CD4-positive, alpha-beta T cell treated with Interleukin-17A for 1 hour (primary cell): ENCODE measurements around the gene PPM1H.

Source experiments
- DNase-seq: peaks from one replicate; pipeline ENCODE4 v3.0.0-alpha.2; 2020

Gene PPM1H

DNA sequence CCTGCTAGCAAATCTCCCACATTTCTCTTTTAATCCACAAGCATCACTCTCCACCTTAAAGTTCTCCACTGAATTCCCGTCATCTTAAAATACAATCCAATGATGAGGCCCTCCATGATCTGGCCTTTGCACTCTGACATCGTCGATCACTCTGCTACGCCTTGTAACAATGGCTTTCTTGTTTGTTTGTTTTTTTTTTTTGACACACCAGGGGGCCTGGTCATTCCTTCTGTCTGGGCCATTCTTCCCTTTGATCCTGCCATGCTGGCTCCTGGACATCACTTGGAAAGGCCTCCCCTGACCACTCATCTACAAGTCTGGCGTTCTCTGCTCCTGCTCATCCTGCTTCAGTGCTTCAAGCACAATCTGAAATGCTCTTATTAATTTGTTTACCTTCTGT lies 233.5 kb downstream of the PPM1H start:
- no peak for DNase-seq

DNA sequence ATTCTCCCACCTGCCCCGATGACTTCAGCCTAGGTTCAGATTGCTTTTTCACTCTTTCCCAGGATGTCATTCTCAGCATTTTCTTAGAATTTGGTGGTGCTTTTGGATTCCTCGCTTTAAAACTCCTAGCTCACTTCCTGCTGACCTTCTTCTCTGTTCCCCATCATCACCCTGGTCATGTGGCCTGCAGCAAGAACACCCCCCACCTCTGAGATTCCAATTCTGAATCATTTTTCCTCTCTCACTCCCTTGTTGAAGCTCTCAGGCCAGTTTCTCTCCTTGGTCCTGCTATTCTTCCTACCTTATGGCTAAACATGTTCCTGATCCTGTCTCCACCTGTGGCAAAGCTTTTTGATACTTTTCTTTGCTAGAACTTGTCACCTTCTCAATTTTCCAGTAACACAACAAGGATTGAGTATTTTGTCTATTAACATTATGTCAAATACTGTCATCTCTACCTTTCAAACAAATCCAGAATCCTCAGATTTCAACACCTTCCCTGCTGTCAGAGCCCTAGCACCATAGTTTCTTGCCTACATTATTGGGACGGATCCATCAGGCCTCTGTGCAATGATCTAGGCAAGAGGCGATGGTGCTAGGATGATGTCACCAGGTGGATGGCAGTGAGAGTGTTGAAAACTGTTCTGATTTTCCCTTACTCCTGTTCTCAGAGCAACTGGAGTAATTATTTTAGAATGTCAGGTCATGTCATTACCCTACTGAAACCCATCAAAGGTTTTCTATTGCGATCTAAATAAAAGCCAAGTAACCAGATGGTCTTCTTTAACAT lies 234.7 kb downstream of the PPM1H start:
- DNase-seq, result no peak

DNA sequence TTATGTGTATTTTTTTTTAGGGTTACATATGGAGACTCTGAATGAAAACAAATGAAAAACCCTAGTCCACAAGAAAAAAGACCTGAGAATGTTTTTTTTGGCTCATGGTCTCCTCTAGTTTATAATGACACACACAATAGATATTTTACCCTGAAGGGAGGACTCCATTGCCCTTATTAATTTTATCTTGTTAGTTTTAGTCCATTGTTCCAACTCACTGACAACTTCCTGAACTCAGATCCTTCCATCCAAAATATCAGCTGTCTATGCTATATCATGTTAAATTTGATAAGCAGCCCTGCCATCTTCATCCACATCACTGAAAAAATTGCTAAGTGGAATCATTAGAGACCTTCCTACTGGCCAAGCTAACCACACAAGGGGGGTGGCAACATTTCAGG lies 236.2 kb downstream of the PPM1H start:
- no peak for DNase-seq

DNA sequence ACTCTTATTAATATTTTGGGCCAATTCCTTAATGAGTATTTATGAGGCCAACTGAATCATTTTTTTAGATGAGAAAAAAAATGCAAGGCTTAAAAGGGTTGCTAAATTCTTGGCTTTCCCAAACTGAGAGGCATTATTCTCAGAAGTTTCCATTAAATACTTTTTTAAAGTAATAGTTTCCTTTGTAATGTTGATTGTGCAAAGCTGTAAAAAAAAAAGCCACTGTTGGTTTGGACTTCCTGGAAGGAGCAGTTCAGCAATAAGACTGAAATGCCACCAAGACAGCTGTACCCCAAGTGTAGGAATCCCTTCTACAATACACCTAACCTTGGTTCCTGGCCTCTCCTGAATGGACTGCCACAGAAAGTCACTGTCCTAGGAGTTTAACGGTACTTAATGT lies 237.1 kb downstream of the PPM1H start:
- DNase-seq, result no peak

DNA sequence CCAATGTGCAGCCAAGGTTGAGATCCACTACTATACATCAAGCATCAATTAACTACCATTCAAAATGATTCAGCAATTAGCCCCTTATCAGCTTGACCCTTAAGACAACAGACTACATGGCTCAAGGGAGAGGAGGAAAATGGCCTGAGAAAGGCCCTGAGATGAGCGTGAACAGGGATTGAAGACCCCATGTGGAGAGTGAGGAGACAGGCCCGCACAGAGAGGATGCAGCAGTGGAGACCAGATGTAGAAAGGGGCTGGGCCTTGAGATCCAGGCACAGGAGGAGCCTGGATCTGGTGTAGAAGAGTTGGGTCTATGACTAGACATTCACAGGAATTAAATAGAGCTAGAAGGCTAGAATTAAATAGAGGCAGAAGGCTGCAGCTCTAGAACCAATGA lies 239.3 kb downstream of the PPM1H start:
- no peak for DNase-seq

DNA sequence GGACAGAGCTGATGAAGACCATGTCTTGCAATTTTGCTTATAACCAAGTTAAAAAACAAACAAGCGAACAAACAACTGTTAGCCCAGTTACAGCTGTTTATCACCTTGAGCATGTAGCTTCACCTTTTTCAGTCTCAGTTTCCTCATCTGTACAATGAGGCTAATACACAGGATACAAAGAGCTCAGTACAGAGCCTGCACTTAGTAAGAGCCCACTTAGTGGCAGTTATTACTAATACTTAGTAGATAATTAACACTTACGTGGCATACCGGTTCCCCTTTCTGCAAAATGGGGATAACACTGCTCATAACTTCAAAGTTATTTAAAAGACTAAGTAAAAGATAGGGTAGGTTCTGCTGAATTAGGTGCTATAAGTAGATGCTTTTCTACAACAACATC lies 240.3 kb downstream of the PPM1H start:
- no peak for DNase-seq

DNA sequence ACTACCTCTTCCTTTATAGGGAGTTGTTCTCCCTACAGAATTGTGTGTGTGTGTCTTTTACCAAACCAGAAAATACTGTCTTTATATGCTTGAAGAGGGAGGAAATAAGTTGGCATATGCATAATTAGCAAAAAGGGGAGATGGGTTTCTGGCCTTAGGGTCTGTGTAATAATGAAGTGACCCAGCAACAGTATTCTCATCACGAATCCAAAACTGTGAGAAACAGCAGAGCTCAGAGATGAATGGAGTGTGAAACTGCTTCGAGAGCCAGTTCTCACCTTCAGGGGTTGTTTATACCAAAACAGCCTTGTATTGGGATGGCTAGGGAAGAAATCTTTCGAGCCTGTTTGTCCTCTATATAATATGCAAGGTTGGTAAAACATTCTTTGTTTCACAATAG lies 240.8 kb downstream of the PPM1H start:
- no peak for DNase-seq

DNA sequence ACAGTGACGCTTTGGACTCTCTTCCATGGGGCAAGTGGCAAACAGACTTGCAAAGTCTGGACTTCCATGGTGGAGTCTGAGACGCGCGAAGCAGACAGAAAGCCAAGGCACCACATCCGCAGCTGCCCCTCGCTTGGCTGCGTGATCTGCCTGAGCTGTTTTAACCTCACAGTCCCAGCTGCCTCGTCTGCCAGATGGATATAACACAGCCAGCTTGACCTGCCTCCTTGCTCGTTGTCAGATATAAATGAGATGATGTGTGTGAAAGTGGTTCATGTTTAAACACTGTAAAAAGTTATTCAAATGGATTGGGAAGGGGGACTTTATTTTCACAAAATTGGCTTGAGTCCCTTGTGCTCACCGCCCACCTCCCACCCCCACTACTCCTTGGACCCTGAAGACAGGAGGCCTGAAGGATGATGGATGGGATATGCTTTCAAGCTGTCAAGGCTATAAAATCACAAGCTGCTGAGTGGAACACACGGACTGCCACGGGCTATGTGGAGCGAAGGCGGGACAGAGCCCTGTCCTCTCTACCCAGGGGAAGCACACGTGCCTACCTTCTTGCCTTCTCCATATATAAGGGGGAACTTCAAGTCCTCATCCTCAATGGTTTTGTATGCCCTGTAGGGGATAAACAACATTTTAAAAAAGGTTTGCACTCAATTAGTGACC lies 241.4 kb downstream of the PPM1H start:
- no peak for DNase-seq

DNA sequence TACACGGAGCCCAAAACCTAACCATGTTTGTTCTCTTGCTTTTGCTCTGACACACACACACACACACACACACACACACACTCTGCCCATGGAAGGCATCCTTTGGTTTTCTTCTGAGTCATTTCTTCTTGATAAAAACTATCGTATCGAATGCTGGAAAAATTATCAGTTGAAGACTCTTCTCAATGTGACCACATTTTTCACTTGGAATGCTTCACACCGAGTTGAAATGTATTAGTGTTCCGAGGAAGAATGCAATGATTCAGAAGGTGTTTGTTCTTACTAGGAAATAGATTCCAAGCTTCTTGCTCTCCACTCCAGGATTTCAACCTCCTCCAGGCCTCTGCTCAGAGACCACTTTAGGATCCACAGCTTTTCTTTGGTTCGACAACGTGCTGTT lies 242.1 kb downstream of the PPM1H start:
- DNase-seq, result no peak

DNA sequence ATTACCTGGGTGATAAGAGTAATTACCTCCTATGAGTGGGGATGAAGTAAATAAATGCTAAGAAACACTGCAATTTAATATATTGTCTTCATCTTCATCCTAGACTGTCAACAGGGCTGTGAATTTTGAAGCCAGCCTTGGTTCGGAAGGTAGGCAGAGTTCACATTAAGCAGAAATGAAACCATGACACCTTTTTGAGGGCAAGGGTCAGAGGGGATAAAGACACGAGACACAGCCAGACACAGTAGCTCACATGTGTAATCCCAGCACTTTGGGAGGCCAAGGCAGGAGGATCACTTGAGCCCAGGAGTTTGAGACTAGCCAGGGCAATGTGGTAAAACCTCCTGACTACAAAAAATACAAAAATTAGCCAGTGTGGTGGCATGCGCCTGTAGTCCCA lies 243.6 kb downstream of the PPM1H start:
- no peak for DNase-seq

DNA sequence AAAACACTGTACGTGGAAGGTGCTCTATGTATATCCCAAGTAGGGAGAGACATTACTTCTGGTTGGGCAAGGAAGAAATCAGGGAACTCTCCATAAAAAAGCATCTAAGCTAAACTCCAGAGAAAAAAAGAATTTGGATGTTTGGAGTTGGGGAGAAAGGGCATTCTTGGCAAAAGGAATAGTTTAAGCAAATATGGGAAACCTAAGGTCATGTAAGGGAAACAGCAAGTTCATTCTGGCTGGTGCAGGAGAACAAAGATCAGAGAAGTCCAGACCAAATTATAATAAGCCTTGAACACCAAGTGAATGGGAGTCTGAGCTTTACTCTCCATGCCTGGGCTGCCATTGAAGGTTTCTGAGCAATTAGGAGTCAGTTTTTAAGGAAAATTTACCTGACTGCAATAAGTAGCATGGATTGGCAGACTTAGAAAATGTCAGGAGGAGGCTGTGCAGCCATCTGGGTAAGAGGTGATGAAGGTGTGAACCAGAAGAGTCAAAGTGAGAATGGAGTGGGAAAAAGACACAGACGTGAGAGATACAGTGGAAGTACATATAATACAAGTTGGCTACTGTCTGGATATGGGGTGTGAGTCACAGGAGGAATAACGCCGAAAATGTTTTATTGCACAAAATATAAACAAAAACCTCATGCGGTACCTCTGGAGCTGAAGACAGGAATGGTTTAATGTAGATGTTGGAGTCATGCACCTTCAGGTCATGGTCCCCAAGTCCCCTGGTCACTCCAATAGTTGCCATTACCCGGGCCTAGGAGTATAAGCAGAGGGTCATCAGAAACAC lies 245.7 kb downstream of the PPM1H start:
- DNase-seq, result no peak

DNA sequence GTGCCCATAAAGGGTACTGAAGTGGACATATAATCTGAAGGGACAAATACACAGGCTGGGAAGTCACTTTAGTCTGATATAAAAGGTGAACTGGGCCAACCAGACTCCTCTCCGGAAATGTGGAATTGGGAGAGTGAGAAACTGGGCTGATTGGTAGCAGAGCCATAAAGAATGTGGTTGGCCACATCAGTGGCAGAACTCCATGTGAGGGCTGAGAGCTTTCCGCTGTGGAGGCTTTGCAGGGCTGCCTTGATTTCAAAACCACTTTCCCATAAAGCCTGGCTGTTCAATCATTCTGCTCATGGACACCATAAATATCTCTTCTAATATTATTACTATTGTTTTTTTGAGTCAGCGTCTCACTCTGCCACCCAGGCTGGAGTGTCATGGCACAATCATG lies 248.0 kb downstream of the PPM1H start:
- no peak for DNase-seq

DNA sequence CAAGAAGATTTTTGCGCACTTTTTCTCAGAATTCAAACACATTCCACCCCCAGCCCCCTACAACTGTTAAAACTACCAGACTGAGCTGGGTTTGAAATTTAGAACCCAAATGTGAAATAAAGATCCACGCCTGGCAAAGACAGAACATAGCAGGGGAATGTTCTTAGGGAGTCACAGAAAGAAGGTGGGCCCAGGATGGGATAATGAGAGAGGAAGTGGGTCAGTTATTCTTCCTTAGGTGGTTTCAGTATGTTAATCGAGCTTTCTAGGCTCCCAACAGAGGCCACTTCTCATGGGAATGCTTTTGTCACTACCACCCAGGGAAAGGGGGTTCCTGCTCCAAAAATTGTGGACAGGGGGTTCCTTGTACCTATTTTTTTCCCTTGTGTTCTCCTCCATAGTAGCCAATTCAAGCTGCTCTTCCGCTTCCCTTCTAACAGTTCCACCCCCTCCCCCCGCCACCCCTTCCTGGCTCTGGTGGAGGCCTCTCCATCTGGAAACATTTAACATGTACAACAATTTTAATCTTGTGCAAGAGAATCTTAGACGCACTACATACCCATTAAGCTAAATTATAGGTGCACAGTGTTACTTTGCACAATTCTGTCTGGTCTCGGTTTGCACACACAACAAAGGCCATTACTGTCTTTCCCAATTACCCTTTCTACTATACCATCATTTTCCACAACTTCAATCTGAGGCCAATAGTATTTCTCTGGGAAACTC lies 250.2 kb downstream of the PPM1H start:
- DNase-seq, result no peak

DNA sequence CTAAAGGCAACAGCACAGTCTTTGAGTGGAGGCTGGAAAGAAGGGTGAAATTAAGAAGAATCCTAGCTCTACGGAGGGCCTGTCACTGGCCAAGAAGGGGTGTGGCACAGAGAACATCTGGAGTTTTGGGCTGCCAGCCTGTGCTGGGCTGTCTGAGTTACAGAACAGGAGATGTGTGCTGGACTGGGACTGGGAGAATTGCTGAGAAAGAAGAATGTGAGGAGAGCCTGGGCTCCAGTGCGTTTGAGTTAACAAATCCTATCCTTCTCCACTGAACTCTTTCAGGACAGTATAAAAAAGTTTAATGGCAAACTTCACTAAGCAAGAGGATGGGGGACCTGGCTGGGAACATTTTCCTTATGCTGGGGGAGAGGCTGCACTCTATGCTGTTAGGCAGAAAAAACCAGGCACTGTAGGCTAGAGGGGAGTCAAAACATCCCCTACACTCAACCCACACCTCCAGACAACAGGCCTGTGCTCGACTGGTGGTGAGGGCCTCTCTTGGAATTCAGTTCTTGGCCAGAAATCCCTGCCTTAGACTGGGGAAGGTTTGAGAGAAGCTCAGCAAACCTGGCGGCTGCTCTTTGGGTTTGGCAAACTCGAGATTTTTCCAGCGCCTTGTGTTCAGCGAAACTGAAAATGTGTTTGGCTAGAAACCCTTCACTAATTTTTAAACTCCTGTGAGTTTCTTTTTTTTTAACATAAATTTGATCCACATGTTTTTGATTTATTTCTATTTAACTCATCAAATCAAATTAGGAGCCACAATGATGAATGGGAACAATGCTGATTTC lies 251.0 kb downstream of the PPM1H start:
- no peak for DNase-seq

DNA sequence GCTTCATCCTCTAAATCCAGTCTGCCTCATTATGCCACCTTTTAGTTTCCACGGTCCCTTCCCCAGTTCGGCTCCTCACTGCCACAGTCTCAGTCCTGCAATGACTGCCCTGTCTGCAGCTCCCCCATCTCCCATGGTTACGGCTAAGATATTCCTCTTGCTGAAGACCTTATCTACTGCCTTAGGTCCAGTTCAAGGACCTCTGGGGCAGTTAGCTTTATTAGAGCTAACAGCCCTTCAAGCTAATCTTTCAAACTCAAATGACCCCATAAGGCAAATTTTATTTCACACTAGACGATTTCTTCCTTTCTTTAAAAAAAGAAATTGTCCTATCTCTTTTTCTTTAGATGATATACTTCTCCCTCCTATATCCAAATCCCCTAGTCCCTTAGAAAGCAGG lies 253.6 kb downstream of the PPM1H start:
- no peak for DNase-seq

DNA sequence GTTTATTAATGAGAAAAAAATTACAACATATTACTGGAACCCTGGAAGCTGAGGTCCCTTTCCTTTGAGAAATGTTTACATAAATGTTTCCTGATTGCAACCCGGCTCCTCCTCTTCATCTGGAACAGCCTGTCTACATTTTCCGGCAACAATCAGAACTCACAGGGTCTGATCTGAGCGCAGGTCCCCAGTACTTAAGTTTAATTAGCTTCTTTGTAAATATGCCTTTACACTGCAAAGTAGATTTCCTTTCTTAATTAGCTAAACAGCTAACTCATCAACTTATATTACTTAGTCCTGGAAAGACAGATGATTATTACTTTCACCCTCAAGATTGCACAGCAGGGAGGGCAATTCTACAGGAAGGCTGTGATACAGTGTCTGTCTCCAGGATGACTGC lies 255.3 kb downstream of the PPM1H start:
- DNase-seq, result no peak

DNA sequence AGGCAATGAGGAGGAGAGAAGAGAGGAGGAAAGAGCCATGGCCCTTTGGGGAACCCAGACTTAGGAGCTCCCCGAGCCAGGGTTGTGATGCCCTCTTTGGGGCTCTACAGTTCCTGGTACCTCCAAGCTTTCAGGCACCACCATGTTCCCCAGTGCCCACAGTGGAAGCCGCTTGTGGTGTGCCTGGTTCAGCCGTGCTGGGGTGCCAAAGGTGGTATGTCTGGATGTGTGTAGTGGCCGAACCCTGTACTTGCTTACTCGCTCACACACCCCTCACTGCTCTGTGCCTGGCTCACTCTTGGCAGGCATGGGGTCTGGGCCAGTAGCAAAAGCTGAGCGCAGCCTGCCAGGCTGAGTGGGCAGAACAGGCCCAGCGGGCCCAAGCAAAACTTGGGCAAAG lies 257.6 kb downstream of the PPM1H start:
- no peak for DNase-seq

DNA sequence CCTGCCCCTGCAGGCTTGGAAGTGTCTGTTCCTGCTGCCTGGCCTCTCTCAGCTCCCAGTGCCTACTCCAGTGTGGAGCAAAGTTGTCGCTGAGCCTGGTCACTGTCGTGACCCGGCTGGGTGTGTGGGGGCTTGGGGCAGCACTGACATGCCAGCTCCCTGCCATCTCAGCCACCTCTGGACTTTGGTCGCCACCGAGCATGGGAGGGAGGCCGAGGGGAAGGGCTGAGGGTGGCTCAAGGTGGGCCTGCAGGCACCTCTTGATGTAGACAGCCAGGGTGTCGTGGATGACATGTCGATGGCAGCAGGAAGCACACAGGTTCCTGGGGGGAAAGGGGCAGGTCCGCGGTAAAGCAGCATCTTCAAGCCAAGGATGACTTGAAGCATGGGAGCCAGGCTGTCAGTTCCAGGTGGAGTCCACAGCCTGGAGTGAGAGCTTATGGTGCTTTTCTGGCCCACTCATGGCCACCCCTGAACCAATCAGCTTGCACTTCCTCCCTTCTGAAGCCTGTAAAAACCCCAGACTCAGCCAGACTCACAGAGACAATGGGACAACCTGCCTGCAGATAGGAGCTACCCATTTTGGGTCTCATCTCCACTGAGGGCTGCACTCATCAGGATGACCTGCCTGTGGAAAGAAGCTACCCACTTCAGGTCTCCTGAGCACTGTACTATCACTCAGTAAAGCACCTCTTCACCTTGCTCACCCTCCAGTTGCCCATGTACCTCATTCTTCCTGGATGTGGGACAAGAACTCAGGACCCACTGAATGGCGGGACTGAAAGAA lies 258.2 kb downstream of the PPM1H start:
- DNase-seq, result no peak

DNA sequence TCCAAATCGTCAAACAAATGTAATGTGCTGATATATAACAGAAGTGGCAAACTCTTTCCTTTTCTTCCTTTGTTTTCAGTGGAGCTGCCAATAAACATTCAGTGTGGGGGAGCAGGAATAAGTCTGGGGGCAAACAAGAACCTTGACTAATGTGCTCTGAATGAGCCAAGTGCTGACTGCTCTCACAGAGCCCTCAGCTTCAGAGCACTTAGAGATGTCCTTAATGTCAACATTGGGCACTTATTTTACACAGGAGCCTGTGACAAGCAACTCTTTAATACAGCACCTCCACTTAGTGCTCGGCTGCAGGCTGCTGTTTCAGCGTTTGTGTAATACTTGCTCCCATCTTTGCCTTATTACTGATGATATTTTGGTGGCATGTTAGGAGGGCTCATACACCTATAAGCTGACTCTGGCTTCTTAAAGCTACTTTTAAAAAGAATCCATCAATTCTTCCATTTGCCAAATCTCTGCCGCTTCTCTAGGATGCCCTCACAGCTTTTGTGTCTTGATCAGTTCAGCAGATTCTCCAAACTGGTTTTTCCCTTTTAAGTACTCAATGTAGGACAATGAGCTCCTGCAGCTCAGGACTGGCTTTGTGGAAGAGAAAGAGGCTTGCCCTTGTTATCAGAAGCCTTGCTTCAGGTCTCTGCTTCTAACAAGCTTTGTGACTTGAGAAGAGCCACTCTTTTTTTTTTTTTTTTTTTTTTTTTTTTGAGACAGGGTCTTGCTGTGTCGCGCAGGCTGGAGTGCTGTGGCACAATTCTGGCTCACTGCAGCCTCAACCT lies 261.7 kb downstream of the PPM1H start:
- DNase-seq, result no peak

DNA sequence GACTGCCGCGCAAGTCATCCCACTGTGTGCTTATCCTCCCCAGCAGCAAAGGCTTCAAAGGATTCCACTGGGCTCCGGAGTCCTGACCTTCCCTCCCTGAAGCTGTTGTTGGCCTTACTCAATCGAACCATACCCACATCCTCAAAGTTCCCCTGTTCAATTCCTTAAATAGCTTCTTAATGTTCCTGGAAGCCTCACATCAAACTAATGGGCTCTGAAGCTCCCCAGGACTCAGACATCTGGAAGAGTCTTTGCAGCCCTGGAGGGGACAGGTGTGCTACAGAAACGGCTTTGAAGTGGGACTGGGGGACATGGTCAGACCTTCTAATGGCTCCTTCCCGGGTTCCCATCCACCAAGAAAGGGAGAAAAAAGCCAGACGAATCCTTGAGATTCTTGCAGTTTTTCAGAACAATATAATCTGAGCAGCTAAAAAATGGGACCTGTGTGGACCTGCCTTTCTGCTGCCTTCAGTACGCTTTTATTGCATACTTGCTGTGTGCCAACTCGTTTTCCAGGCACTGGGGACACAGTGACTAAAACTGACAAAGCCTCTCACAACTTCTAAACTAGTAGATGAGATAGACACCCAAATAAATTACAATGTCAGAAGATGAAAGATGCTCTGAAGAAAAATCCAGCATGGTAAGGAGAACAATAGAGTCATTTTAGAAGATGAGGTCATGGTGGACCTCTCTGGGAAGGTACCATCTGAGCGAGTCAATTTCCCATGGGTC lies 263.8 kb downstream of the PPM1H start:
- DNase-seq, result no peak
